ENCODE results near the gene CEP43.
A peak's percentile ranks its signal among the peaks of the same experiment; 100 is the strongest.

The CEP43 gene

GRCh38 chr6:166969390-166970002 lies 29.7 kb upstream of the CEP43 start:
- no peak for DNase-seq (ENCODE audit: low read depth)

GRCh38 chr6:166970091-166970490 lies 29.1 kb upstream of the CEP43 start:
- DNase-seq (ENCODE audit: low read depth), result no peak

- no peak for DNase-seq (ENCODE audit: low read depth)
Observed at GRCh38 chr6:166970776-166971175, 28.4 kb upstream of the CEP43 start.

GRCh38 chr6:166971271-166971670 lies 27.9 kb upstream of the CEP43 start:
- no peak for DNase-seq (ENCODE audit: low read depth)

- no peak for DNase-seq (ENCODE audit: low read depth)
Observed at GRCh38 chr6:166972101-166972500, 27.1 kb upstream of the CEP43 start.

GRCh38 chr6:166976636-166977035 lies 22.6 kb upstream of the CEP43 start:
- DNase-seq (ENCODE audit: low read depth), result no peak

- DNase-seq (ENCODE audit: low read depth), result no peak
Observed at GRCh38 chr6:166977621-166978525, 21.3 kb upstream of the CEP43 start.

- no peak for DNase-seq (ENCODE audit: low read depth)
Observed at GRCh38 chr6:166980738-166981137, 18.5 kb upstream of the CEP43 start.

GRCh38 chr6:166987448-166987847 lies 11.7 kb upstream of the CEP43 start:
- DNase-seq (ENCODE audit: low read depth), result no peak

GRCh38 chr6:166987930-166988329 lies 11.3 kb upstream of the CEP43 start:
- DNase-seq (ENCODE audit: low read depth), result no peak

GRCh38 chr6:166988674-166989201 lies 10.5 kb upstream of the CEP43 start:
- no peak for DNase-seq (ENCODE audit: low read depth)

GRCh38 chr6:166989427-166990032 lies 9.7 kb upstream of the CEP43 start:
- peak; percentile 18 for DNase-seq (ENCODE audit: low read depth)

- DNase-seq (ENCODE audit: low read depth), result no peak
Observed at GRCh38 chr6:166996406-166996805, 2.8 kb upstream of the CEP43 start.

- no peak for DNase-seq (ENCODE audit: low read depth)
Observed at GRCh38 chr6:166997348-166997747, 1.8 kb upstream of the CEP43 start.

- peak; percentile 17 for DNase-seq (ENCODE audit: low read depth)
Observed at GRCh38 chr6:166997768-166998255, 1.4 kb upstream of the CEP43 start.

GRCh38 chr6:166998256-166999144 lies 697 bp upstream of the CEP43 start:
- peak; percentile 4 for DNase-seq (ENCODE audit: low read depth)

- no peak for DNase-seq (ENCODE audit: low read depth)
Observed at GRCh38 chr6:166999884-167000253, 672 bp downstream of the CEP43 start.

GRCh38 chr6:167000759-167001158 lies 1.6 kb downstream of the CEP43 start:
- DNase-seq (ENCODE audit: low read depth), result no peak

GRCh38 chr6:167005350-167006159 lies 6.4 kb downstream of the CEP43 start:
- no peak for DNase-seq (ENCODE audit: low read depth)

- no peak for DNase-seq (ENCODE audit: low read depth)
Observed at GRCh38 chr6:167007985-167008384, 8.8 kb downstream of the CEP43 start.

- DNase-seq (ENCODE audit: low read depth), result no peak
Observed at GRCh38 chr6:167013067-167013466, 13.9 kb downstream of the CEP43 start.
